GM23338 (cell line): ENCODE data around the gene ACTN2. TPM values are rescaled to one million over a fixed set of nuclear protein-coding genes. Genes with fewer than 3 reads are reported as not detected.

Experiments used
- ATAC-seq: fragments of 200-7000 bp; cut with Tn5 transposase; 3 replicates; pipeline ENCODE4 v1.9.1; 2020
- DNase-seq: peaks from one replicate; pipeline ENCODE4 v3.0.0-alpha.2; 2015; ENCODE audit warnings: low spot score
- H2AFZ ChIP-seq: fragments of 200-600 bp; sonication (generic); 2 replicates; pipeline ENCODE4 v1.8.0; 2016; ENCODE audit warnings: antibody characterized with exemption, mild to moderate bottlenecking, moderate library complexity
- H3F3A ChIP-seq: fragments of 200-600 bp; sonication (generic); replicated peaks from 2 replicates; pipeline ENCODE4 v1.8.0; 2017; ENCODE audit warnings: antibody characterized with exemption, mixed run types, low read depth
- H3K27ac ChIP-seq: fragments of 200-600 bp; sonication (generic); 2 replicates; pipeline ENCODE4 v1.6.1; 2016; ENCODE audit warnings: low read depth
- H3K27me3 ChIP-seq: fragments of 200-600 bp; sonication (generic); 2 replicates; pipeline ENCODE4 v1.8.0; 2016; ENCODE audit warnings: mild to moderate bottlenecking, mixed run types, moderate library complexity; ENCODE audit not compliant: insufficient read depth
- H3K36me3 ChIP-seq: fragments of 200-600 bp; sonication (generic); 2 replicates; pipeline ENCODE4 v1.8.0; 2016; ENCODE audit warnings: mild to moderate bottlenecking; ENCODE audit not compliant: insufficient read depth
- H3K4me1 ChIP-seq: fragments of 200-600 bp; sonication (generic); 2 replicates; pipeline ENCODE4 v1.8.0; 2016; ENCODE audit warnings: mild to moderate bottlenecking, moderate library complexity; ENCODE audit not compliant: insufficient read depth
- H3K4me2 ChIP-seq: fragments of 200-600 bp; sonication (generic); 2 replicates; pipeline ENCODE4 v1.7.1; 2017; ENCODE audit warnings: mixed run types
- H3K4me3 ChIP-seq: fragments of 200-600 bp; sonication (generic); 2 replicates; pipeline ENCODE4 v1.6.1; 2016; ENCODE audit warnings: mixed run types
- H3K79me2 ChIP-seq: fragments of 200-600 bp; sonication (generic); replicated peaks from 2 replicates; pipeline ENCODE4 v1.8.0; 2017; ENCODE audit warnings: mild to moderate bottlenecking; ENCODE audit not compliant: insufficient read depth
- H3K9me2 ChIP-seq: fragments of 200-600 bp; sonication (generic); 2 replicates; pipeline ENCODE4 v1.8.0; 2017; ENCODE audit not compliant: insufficient read depth
- H4K20me1 ChIP-seq: fragments of 200-600 bp; sonication (generic); replicated peaks from 2 replicates; pipeline ENCODE4 v1.8.0; 2017; ENCODE audit warnings: mild to moderate bottlenecking; ENCODE audit not compliant: insufficient read depth
- H3K27ac Mint-ChIP-seq: 2 replicates; pipeline ENCODE4 v1.8.0; 2020; ENCODE audit warnings: inconsistent platforms, mild to moderate bottlenecking, moderate library complexity, mixed read lengths
- H3K27me3 Mint-ChIP-seq: 3 replicates; pipeline ENCODE4 v1.8.0; 2022; ENCODE audit warnings: low read depth, mild to moderate bottlenecking, moderate library complexity, mixed read lengths, inconsistent platforms; ENCODE audit not compliant: insufficient read depth, poor library complexity
- H3K36me3 Mint-ChIP-seq: 3 replicates; pipeline ENCODE4 v1.8.0; 2021; ENCODE audit warnings: low read depth, mild to moderate bottlenecking, inconsistent platforms, moderate library complexity, mixed read lengths
- H3K4me1 Mint-ChIP-seq: 3 replicates; pipeline ENCODE4 v1.8.0; 2020; ENCODE audit warnings: mild to moderate bottlenecking, inconsistent platforms, mixed read lengths
- H3K4me3 Mint-ChIP-seq: 3 replicates; pipeline ENCODE4 v1.8.0; 2021; ENCODE audit warnings: moderate library complexity, mild to moderate bottlenecking, inconsistent platforms, mixed read lengths
- H3K9me3 Mint-ChIP-seq: 3 replicates; pipeline ENCODE4 v1.8.0; 2020; ENCODE audit warnings: moderate library complexity, mild to moderate bottlenecking, inconsistent platforms, mixed read lengths
- CREB1 ChIP-seq: fragments of 250-450 bp; sonication (Bioruptor Pico); IDR thresholded peaks from 2 replicates; pipeline ENCODE4 v1.5.0; 2020; ENCODE audit warnings: low read depth, mild to moderate bottlenecking, moderate library complexity
- CTCF ChIP-seq, 2 experiments: fragments of 200-600 bp in 1 of 2; sonication (generic) in 1 of 2; conservative IDR thresholded peaks; 2 replicates each; pipeline versions ENCODE4 v1.5.1 to v1.6.1; 2016 to 2017; ENCODE audit warnings: antibody characterized with exemption in 2 of 2, low read depth in 2 of 2, mild to moderate bottlenecking in 2 of 2, moderate library complexity in 1 of 2
- ETS1 ChIP-seq: IDR thresholded peaks from 2 replicates; pipeline ENCODE4 v1.6.1; 2016; ENCODE audit warnings: antibody characterized with exemption
- EZH2 ChIP-seq: fragments of 200-600 bp; sonication (generic); IDR thresholded peaks from one replicate; pipeline ENCODE4 v1.8.0; 2017; ENCODE audit warnings: antibody characterized with exemption, mild to moderate bottlenecking, low read depth; ENCODE audit not compliant: unreplicated experiment
- EZH2phosphoT487 ChIP-seq: fragments of 200-600 bp; sonication (generic); IDR thresholded peaks from one replicate; pipeline ENCODE4 v1.8.1; 2018; ENCODE audit warnings: antibody characterized with exemption; ENCODE audit not compliant: unreplicated experiment
- JUNB ChIP-seq: IDR thresholded peaks from one replicate; pipeline ENCODE4 v1.6.1; 2016; ENCODE audit warnings: antibody characterized with exemption; ENCODE audit not compliant: unreplicated experiment
- NANOG ChIP-seq: IDR thresholded peaks from 2 replicates; pipeline ENCODE4 v1.6.1; 2016; ENCODE audit warnings: antibody characterized with exemption, borderline replicate concordance
- POLR2AphosphoS5 ChIP-seq: IDR thresholded peaks from 2 replicates; pipeline ENCODE4 v1.6.1; 2016; ENCODE audit warnings: antibody characterized with exemption, low read depth
- REST ChIP-seq: IDR thresholded peaks from one replicate; pipeline ENCODE4 v1.6.1; 2018; ENCODE audit warnings: antibody characterized with exemption; ENCODE audit not compliant: unreplicated experiment
- STAT1 ChIP-seq: IDR thresholded peaks from one replicate; pipeline ENCODE4 v1.6.1; 2016; ENCODE audit warnings: antibody characterized with exemption; ENCODE audit not compliant: unreplicated experiment
- ZNF114 ChIP-seq: fragments of 250-450 bp; sonication (Bioruptor Pico); IDR thresholded peaks from 2 replicates; pipeline ENCODE4 v1.5.0; 2020; ENCODE audit warnings: mild to moderate bottlenecking, moderate library complexity
- ZNF331 ChIP-seq: fragments of 250-450 bp; sonication (Bioruptor Pico); IDR thresholded peaks from 2 replicates; pipeline ENCODE4 v1.5.0; 2020; ENCODE audit warnings: low read depth, mild to moderate bottlenecking, moderate library complexity
- ZNF462 ChIP-seq: fragments of 250-450 bp; sonication (Bioruptor Pico); IDR thresholded peaks from 2 replicates; pipeline ENCODE4 v1.5.0; 2020; ENCODE audit warnings: mild to moderate bottlenecking, moderate library complexity
- polyA plus RNA-seq: library from polyadenylated mRNA; unstranded; fragments of >200 nt; fragmentation: Nextera tagmentation; extraction: Ambion mirVana; gene quantifications from 2 replicates; pipeline ENCODE4 v1.2.1, GENCODE V29; 2016
- total RNA-seq: library from RNA; depleted of rRNA; stranded (reverse); fragments of >200 nt; shearing (Covaris generic); gene quantifications from 2 replicates; pipeline ENCODE4 v1.2.3, GENCODE V29; 2014

ACTN2 gene
- total and polyA plus RNA-seq, 2 experiments from 2014 or later = 1.9 to 2.8 TPM

GRCh38 chr1:236654957-236655356 is 31.3 kb upstream of the ACTN2 start:
- TF ChIP-seq REST = no peak
- TF ChIP-seq CREB1 (CRISPR knock-in tag) = no peak
- no peak for TF ChIP-seq ETS1
- no peak for TF ChIP-seq NANOG
- TF ChIP-seq ZNF114 (CRISPR knock-in tag) = no peak
- TF ChIP-seq ZNF462 (CRISPR knock-in tag) = no peak
- no peak for TF ChIP-seq JUNB
- TF ChIP-seq EZH2phosphoT487 = no peak
- no peak for TF ChIP-seq EZH2
- TF ChIP-seq ZNF331 = no peak
- TF ChIP-seq STAT1 = no peak
- TF ChIP-seq POLR2AphosphoS5 = no peak
- no peak for TF ChIP-seq CTCF (conservative IDR thresholded peaks at IDR 0.05; ENCODE audit: low read depth in 2 of 2)
- no peaks in the 10 kb centered on the region for H3K79me2 ChIP-seq
- H3K4me1 Mint-ChIP-seq = peaks cover 9% of the 10 kb centered on the region; the same call in 2 of the 3 replicates
- H3K36me3 Mint-ChIP-seq = no peaks in the 10 kb centered on the region
- no peaks in the 10 kb centered on the region for H3K27me3 Mint-ChIP-seq
- no peaks in the 10 kb centered on the region for H3F3A ChIP-seq
- H3K4me1 ChIP-seq = no peaks in the 10 kb centered on the region; the same call in 1 of the 2 replicates
- ATAC-seq = no peak
- no peak for DNase-seq
- no peak overlapping the region for H3K4me3 ChIP-seq
- no peak overlapping the region for H3K4me3 Mint-ChIP-seq
- H3K27me3 ChIP-seq = no peaks in the 10 kb centered on the region
- H3K27ac ChIP-seq = no peak overlapping the region
- no peaks in the 10 kb centered on the region for H4K20me1 ChIP-seq
- H3K4me2 ChIP-seq = no peak overlapping the region
- no peak overlapping the region for H3K27ac Mint-ChIP-seq
- no peak overlapping the region for H2AFZ ChIP-seq
- no peaks in the 10 kb centered on the region; the same call in 2 of the 3 replicates for H3K9me3 Mint-ChIP-seq
- H3K36me3 ChIP-seq = no peaks in the 10 kb centered on the region
- H3K9me2 ChIP-seq = 0 out of 2 replicates have a peak, but pooled peaks cover 4% of the 10 kb centered on the region
